Activated CD4-positive, alpha-beta T cell treated with anti-CD3 and anti-CD28 coated beads for 1 hour (primary cell): ENCODE results near the gene UTF1.

Experiments used
- DNase-seq: peaks from one replicate; pipeline ENCODE4 v3.0.0-alpha.2; 2020

Gene UTF1

DNA sequence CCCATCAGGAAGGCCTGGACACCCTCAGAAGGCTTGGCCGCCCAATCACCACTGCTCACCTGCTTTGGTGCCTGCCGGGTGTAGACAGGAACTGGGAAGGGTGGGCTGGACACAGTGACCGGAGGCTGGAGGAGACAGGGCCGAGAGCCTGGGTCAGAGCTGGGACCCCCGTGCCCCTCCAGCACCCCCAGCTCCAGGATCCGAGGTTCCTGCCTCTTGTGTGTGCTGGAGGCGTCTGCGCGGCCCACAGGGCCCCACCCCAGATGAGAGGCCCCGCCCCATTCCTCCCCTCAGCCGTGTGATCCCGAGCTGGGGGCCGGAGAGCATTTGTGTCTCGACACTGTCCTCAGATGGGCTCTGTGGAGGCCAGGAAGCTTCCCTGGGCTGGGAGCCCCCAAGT, 37.3 kb downstream of the UTF1 start:
- DNase-seq: no peak

GRCh38 chr10:133267829-133268228, 37.8 kb downstream of the UTF1 start:
- no peak for DNase-seq

GRCh38 chr10:133268532-133268931, 38.5 kb downstream of the UTF1 start:
- no peak for DNase-seq

- no peak for DNase-seq
Measured at GRCh38 chr10:133269367-133269766, 39.4 kb downstream of the UTF1 start.

GRCh38 chr10:133270204-133270603, 40.2 kb downstream of the UTF1 start:
- DNase-seq: no peak

DNA sequence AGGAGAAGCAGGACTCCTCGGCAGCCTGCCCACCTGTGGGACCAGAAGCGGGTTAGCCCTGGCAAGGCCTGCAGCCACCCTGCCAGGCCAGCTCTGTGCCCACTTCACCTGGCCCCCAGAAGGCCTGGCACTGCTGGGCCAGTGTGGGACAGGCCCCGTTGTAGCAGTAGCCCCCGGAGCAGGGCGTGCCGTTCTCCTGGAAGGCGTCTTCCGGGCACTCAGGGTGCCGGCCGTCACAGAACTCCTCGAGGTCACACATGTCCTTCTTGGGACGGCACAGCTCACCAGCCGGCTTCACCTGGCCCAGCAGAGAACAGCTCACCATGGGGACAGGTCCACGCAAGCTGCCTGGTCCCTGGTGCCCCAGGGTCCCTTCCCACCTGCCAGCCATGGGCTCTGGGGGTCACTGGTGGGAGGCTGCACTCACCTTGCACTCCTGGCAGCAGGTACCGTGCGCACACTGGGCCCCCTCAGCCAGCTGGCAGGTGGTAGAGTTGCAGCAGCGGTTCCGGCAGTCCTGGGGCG, 40.8 kb downstream of the UTF1 start:
- no peak for DNase-seq

- DNase-seq: no peak
Measured at GRCh38 chr10:133271521-133272300, 41.7 kb downstream of the UTF1 start.

- DNase-seq: no peak
Measured at GRCh38 chr10:133272301-133272963, 42.4 kb downstream of the UTF1 start.

GRCh38 chr10:133272964-133273420, 43.0 kb downstream of the UTF1 start:
- no peak for DNase-seq

DNA sequence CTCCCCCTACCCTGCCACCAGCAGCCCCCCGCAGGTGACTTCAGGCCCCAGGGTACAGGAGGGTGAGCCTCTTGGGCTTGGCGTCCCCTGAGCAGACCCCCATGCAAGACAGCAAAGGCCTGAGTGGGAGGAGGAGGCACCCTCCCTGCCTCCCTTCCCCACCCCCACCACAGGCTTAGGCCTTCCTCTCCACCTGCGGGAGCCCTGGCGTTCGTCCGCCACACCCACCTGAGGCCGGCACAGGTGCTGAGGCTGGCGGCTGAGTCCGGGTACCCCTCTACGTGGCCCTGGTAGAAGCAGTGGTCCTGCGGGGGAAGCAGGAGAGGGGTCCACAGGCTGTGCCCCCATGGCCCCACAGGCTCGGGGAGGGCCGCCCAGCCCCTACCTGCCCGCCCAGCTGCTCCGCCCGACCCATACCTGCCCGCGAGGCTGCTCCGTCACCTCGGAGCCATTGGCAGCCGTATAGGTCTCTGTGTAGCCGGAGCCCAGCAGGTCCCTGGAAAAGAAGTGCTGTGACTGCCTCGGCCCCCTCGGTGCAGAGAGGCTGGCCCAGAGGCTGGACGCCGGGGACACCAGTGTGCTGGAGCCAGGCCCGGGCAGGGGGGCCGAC, 43.6 kb downstream of the UTF1 start:
- DNase-seq: no peak

GRCh38 chr10:133274751-133275683, 45.0 kb downstream of the UTF1 start:
- DNase-seq: peak; percentile 69

DNA sequence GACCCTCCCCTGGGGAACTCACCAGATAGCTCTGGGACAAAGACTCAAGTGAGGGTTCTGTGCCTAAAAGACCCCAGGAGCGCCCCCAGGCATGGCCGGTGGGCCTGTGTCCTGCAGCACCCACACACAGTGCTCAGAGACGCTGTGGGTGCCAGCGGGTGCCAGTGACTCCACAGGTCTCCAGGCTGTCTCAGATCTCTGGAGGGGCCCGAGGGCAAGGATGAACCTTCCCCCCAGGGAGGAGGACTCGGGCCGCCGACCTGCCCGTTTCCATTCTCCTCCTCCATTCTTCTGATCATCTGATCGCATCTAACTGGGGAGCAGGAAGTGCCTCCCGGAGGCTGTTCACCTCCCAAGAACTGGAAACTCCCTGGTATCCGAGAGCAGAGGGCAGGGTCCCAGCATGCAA, 45.7 kb downstream of the UTF1 start:
- DNase-seq: no peak

DNA sequence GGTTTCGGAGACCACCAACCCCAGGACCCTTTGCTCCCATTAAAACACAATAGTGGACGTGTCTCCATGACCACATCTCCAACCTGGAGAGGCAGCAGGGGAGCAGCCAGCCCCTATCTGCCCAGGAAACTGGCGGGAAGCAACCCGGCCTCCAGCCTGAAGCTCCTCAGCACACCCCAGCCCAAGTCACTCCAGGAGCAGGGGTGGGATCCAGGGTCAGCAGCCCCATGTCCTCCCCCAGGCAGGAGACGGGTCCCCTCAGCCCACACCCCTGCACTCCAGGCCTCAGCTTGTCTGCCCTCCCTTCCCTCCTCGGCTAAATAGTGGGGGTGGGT, 46.0 kb downstream of the UTF1 start:
- DNase-seq: no peak

- peak; percentile 48 for DNase-seq
Measured at GRCh38 chr10:133276435-133277201, 46.6 kb downstream of the UTF1 start, which contains the start of gene ADAM8. ADAM8 (minus strand) TSS chr10:133276868; CDS start chr10:133276817, 51 bp downstream.

- no peak for DNase-seq
Measured at GRCh38 chr10:133277277-133277992, 47.4 kb downstream of the UTF1 start.

- no peak for DNase-seq
Measured at GRCh38 chr10:133277993-133278576, 48.1 kb downstream of the UTF1 start.

- no peak for DNase-seq
Measured at GRCh38 chr10:133278577-133279265, 48.7 kb downstream of the UTF1 start.

DNA sequence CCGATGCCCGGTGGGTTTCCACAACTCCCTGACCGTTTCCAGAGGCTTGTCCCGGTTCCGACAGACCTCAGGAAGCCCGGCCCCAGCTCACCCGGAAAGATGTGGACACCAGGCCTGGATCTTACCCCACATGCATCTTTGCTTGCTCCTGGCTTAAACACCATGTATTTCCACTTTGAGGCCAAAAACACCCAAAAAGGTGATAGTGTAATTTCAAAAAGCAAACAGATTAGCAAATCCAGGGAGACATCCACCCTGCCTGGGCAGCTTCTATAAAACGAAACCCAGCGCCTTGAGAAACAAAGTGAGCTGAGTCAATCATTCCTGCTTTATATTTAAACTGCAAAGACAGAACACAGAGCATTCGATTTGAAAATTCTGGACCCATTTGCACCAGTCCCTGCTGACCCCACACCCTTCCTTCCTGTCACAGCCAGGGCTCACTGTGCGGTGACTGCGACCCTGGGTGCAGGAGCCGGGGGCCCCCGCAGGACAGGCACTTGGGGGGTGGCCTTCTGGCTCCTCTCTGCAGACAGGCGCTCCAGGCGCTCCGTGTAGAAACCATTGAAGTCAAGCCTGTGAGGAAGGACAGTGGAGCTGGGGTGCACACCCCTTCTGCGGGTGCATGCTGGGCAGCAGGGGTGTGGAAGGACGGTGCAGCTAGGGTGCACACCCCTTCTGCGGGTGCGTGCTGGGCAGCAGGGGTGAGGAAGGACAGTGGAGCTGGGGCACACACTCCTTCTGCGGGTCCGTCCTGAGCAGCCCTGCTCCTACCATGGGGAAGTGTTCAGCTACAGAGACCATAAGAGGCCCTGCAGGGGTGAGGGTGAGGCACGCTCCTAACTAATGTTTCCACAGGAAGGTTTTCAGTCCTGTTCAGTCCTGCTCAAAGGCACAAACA, 49.6 kb downstream of the UTF1 start:
- DNase-seq: no peak
